Duodenal mucosa (tissue), 2 donors: ENCODE measurements around the gene OR13C8.
"Not testable (repeated sequence)": the region's sequence is repeated elsewhere in the genome, so short reads cannot be mapped to it uniquely, and the experiment has no call there.

Experiments used
- H3K27ac ChIP-seq: one replicate; pipeline ENCODE4 v1.7.0; 2013; ENCODE audit warnings: low read depth, low read length
- H3K27me3 ChIP-seq, 2 donors: one replicate each; pipeline ENCODE4 v1.7.0; 2013; ENCODE audit warnings: low read length in 2 of 2, control low read depth in 1 of 2; ENCODE audit not compliant: insufficient read depth in 2 of 2, control insufficient read depth in 1 of 2
- H3K36me3 ChIP-seq, 2 donors: one replicate each; pipeline ENCODE4 v1.7.0; 2013; ENCODE audit warnings: low read length in 2 of 2, control low read depth in 1 of 2; ENCODE audit not compliant: insufficient read depth in 2 of 2, control insufficient read depth in 1 of 2
- H3K4me1 ChIP-seq, 2 donors: one replicate each; pipeline ENCODE4 v1.7.0; 2013; ENCODE audit warnings: low read length in 2 of 2, control low read depth in 1 of 2; ENCODE audit not compliant: insufficient read depth in 2 of 2, control insufficient read depth in 1 of 2
- H3K4me3 ChIP-seq, 2 donors: one replicate each; pipeline ENCODE4 v1.7.0; 2013; ENCODE audit warnings: low read length in 2 of 2, low read depth in 1 of 2
- H3K9ac ChIP-seq, 2 donors: one replicate each; pipeline ENCODE4 v1.7.0; 2013; ENCODE audit warnings: low read length in 2 of 2, low read depth in 1 of 2
- H3K9me3 ChIP-seq, 2 donors: one replicate each; pipeline ENCODE4 v1.7.0; 2013; ENCODE audit warnings: low read length in 2 of 2, control low read depth in 1 of 2; ENCODE audit not compliant: control insufficient read depth in 1 of 2

OR13C8 gene

DNA sequence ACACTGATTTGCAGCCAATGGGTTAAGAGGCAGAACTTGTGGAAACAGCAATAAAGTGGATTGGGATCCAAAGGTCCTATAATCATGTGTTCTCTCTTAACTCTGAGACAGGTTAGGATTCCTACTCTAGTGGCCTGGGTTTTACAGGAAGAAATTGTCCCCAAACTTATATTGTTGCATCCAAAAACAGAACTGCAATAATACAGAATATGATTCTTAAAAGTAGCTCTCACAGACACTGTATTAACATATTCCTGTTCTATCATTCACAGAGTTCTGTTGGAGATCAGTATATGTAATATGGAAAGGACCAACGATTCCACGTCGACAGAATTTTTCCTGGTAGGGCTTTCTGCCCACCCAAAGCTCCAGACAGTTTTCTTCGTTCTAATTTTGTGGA lies at the start of gene OR13C8:
TSS of gene OR13C8 (plus strand) at position 301 of the 400 bp plus-strand sequence. CDS start at position 301, 0 bp downstream.
- Histone ChIP-seq H3K4me1 (no peaks in the 10 kb centered on the region), H3K27me3 (no peaks in the 10 kb centered on the region), H3K27ac (no peak within 1 kb of the TSS), H3K9me3 (peaks cover 7 to 8% of the 10 kb centered on the region in 2 donors), H3K9ac (no peak within 1 kb of the TSS), H3K36me3 (no peaks in the 10 kb centered on the region), H3K4me3 (no peak within 1 kb of the TSS)

DNA sequence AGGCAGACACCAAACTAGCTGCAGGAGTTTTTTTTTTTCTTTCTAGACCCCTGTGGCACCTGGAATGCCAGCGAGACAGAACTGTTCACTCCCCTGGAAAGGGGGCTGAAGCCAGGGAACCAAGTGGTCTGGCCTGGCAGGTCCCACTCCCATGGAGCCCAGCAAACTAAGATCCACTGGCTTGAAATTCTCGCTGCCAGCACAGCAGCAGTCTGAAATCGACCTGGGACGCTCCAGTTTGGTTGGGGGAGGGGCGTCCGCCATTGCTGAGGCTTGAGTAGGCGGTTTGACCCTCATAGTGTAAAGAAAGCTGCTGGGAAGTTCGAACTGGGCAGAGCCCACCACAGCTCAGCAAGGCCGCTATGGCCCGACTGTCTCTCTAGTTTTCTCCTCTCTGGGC lies 48.7 kb upstream of the OR13C8 start:
- not testable (repeated sequence) for H3K4me3 ChIP-seq, H3K4me1 ChIP-seq, H3K9me3 ChIP-seq, H3K27ac ChIP-seq, H3K27me3 ChIP-seq, H3K36me3 ChIP-seq, H3K9ac ChIP-seq

GRCh38 chr9:104527109-104527508 lies 41.9 kb upstream of the OR13C8 start, which contains the start of gene OR13C4:
Gene OR13C4, minus strand, starts transcription at chr9:104527209. Its CDS starts 0 bp downstream, at chr9:104527209.
- no peak within 1 kb of the TSS for H3K27ac ChIP-seq
- no peaks in the 10 kb centered on the region for H3K9me3 ChIP-seq
- no peaks in the 10 kb centered on the region for H3K4me1 ChIP-seq
- no peak within 1 kb of the TSS for H3K9ac ChIP-seq
- no peaks in the 10 kb centered on the region for H3K27me3 ChIP-seq
- no peaks in the 10 kb centered on the region for H3K36me3 ChIP-seq
- no peak within 1 kb of the TSS for H3K4me3 ChIP-seq

GRCh38 chr9:104536756-104537155 lies 32.2 kb upstream of the OR13C8 start, which contains the start of gene OR13C3:
Gene OR13C3, minus strand, starts transcription at chr9:104536856. Its CDS starts 133 bp downstream, at chr9:104536723.
- no peaks in the 10 kb centered on the region for H3K4me1 ChIP-seq
- H3K9ac ChIP-seq, result no peak within 1 kb of the TSS
- peaks cover 0 to 6% of the 10 kb centered on the region in 2 donors for H3K9me3 ChIP-seq
- H3K27me3 ChIP-seq, result no peaks in the 10 kb centered on the region
- H3K4me3 ChIP-seq, result no peak within 1 kb of the TSS
- H3K27ac ChIP-seq, result no peak within 1 kb of the TSS
- H3K36me3 ChIP-seq, result no peaks in the 10 kb centered on the region

DNA sequence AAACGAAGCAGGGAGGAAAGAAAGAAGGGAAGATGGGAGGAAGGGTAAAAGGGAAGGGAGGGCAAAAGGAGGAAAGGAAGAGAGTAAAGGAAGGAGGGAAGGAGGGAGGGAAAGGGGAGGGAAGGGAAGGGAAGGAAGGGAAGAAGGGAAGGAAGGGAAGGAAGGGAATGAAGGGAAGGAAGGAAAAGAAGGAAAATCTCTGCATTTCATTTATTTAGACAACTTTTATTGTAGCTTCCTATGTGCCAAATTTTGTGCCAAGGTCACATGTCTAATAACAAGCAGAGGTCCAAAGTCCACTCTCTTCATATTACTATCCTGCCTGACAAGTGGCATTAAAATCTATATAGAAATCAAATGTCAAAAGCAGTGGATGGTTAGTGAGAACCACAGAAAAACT lies 29.7 kb upstream of the OR13C8 start:
- no peak overlapping the region for H3K9ac ChIP-seq
- H3K9me3 ChIP-seq, result peaks cover 0 to 6% of the 10 kb centered on the region in 2 donors
- H3K27me3 ChIP-seq, result no peaks in the 10 kb centered on the region
- no peaks in the 10 kb centered on the region for H3K4me1 ChIP-seq
- no peaks in the 10 kb centered on the region for H3K36me3 ChIP-seq
- no peak overlapping the region for H3K27ac ChIP-seq
- no peak overlapping the region for H3K4me3 ChIP-seq

DNA sequence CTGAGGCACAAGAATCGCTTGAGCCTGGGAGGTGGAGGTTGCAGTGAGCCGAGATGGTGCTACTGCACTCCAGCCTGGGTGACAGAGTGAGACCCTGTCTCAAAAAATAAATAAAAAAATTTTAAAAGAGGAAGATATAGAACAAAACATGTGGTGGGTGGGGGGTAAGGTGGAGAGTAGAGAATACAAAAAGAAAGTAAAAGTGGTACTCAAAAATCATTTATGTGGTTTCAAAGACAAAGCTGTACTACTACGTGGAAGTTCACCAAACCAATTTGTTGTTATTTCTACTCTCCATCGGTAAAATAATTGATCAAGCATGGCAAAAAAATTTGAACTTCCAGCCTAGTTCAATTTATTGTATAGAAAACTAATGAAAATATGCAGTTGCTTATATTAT lies 24.3 kb upstream of the OR13C8 start:
- H3K27ac ChIP-seq, result no peak overlapping the region
- no peak overlapping the region for H3K4me3 ChIP-seq
- H3K27me3 ChIP-seq, result no peaks in the 10 kb centered on the region
- no peak overlapping the region for H3K9ac ChIP-seq
- no peaks in the 10 kb centered on the region for H3K9me3 ChIP-seq
- no peaks in the 10 kb centered on the region for H3K36me3 ChIP-seq
- H3K4me1 ChIP-seq, result no peaks in the 10 kb centered on the region

- H3K9ac ChIP-seq, result no peak overlapping the region
- no peaks in the 10 kb centered on the region for H3K27me3 ChIP-seq
- H3K4me1 ChIP-seq, result no peaks in the 10 kb centered on the region
- H3K36me3 ChIP-seq, result no peaks in the 10 kb centered on the region
- peaks cover 0 to 3% of the 10 kb centered on the region in 2 donors for H3K9me3 ChIP-seq
- no peak overlapping the region for H3K27ac ChIP-seq
- no peak overlapping the region for H3K4me3 ChIP-seq
These were observed 15.7 kb upstream of the OR13C8 start for GRCh38 chr9:104553261-104553660.

GRCh38 chr9:104555521-104555920 lies 13.4 kb upstream of the OR13C8 start:
- no peaks in the 10 kb centered on the region for H3K27me3 ChIP-seq
- H3K9ac ChIP-seq, result no peak overlapping the region
- no peaks in the 10 kb centered on the region for H3K36me3 ChIP-seq
- peaks cover 0 to 3% of the 10 kb centered on the region in 2 donors for H3K9me3 ChIP-seq
- no peaks in the 10 kb centered on the region for H3K4me1 ChIP-seq
- H3K4me3 ChIP-seq, result no peak overlapping the region
- H3K27ac ChIP-seq, result no peak overlapping the region

DNA sequence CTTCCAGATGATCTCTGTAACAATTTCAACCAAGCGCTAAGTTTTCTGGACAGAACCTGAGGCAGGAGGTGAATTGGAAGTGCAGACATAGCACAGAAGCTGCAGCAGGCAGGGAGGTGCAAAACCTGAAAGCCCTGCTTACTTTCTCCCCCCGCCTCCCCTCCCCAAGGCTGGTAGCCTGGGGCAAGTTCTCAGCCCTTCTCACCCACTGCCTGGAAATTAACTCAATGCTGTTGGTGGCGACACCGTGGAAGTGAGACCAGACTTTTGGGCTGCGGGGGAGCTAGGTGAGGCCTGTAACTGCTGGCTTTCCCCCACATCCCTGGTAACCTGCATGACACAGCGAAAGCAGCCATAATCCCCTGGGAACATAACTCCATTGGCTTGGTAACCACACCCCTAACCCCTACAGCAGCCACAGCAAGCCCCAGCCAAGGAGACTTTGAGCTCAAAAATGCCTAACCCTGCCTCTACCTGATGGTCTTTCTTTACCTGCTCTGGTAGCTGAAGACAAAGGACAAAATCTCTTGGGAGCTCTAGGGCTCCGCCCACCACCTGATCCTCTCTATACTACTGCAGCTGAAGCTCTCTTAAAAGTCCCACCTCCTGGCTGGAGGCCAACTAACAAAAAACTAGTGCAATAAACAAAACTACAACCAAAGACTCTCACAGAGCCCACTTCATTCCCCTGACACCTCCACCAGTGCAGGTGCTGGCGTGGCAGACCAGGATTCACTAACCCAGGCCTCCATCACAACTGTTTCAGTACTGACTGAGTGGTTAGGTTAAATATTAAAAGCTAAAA lies 11.9 kb upstream of the OR13C8 start:
- H3K9ac ChIP-seq, result no peak overlapping the region
- no peaks in the 10 kb centered on the region for H3K27me3 ChIP-seq
- no peaks in the 10 kb centered on the region for H3K4me1 ChIP-seq
- H3K36me3 ChIP-seq, result no peaks in the 10 kb centered on the region
- H3K9me3 ChIP-seq, result peaks cover 0 to 3% of the 10 kb centered on the region in 2 donors
- no peak overlapping the region for H3K4me3 ChIP-seq
- H3K27ac ChIP-seq, result no peak overlapping the region

DNA sequence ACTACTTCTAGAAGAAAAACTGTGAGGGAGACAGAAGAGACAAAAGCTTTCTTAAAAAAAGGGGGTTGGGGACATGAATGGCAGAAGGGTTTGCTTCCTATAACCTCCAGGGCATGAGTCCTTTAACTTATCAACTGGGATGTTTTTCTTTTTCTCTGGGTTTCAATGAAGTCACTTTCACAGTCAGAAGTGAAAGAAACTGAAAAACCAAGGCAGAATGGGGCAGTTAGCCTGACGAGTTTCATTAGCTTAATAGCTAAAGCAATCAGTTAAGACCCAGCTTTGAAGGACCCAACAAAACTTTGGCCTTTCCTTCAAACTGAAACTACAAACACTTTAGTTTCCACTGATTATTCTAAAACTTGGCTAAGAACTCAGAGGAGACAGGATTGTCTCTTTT lies 4.6 kb upstream of the OR13C8 start:
- no peaks in the 10 kb centered on the region for H3K4me1 ChIP-seq
- H3K27ac ChIP-seq, result no peak overlapping the region
- H3K9me3 ChIP-seq, result no peaks in the 10 kb centered on the region
- H3K27me3 ChIP-seq, result no peaks in the 10 kb centered on the region
- no peak overlapping the region for H3K9ac ChIP-seq
- no peaks in the 10 kb centered on the region for H3K36me3 ChIP-seq
- H3K4me3 ChIP-seq, result no peak overlapping the region
